H1 (cell line): ENCODE data around the gene CUL2. TPM values are rescaled to one million over a fixed set of nuclear protein-coding genes. Genes with fewer than 3 reads are reported as not detected.

Experiments used
- polyA plus RNA-seq, 7 experiments: library from polyadenylated mRNA; depleted of rRNA in 3 of 7; stranded (reverse) in 5 of 7; unstranded in 2 of 7; fragments of >200 nt in 5 of 7; fragments of 200-250 nt in 2 of 7; gene quantifications; 1 replicate in 5 of 7; 2 replicates in 1 of 7; 4 replicates in 1 of 7; pipeline versions ENCODE4 v1.2.1 to v1.2.3, GENCODE V29; 2011 to 2013; ENCODE audit warnings: missing spikeins in 2 of 7, mixed read lengths in 2 of 7
- total RNA-seq: library from RNA; stranded (reverse); fragmentation: NEBNext Ultra II Directional; extraction: Animal tissue kit (Norgen Biotek cat#: 25700); gene quantifications from 2 replicates; pipeline ENCODE4 v1.2.1, GENCODE V29; 2021
- TF ChIP-seq, protein P1 (sequence below): fragments of 300-600 bp; sonication (generic); IDR thresholded peaks from 2 replicates; pipeline ENCODE4 v1.7.1; 2012; ENCODE audit warnings: low read length, moderate library complexity, mild to moderate bottlenecking, inconsistent platforms; ENCODE audit not compliant: insufficient replicate concordance

Gene CUL2
- total and polyA plus RNA-seq, 2 of the 8 experiments (the other 6 are each of a cell fraction or from before 2014, with no cell fraction given): 10.2 to 43.1 TPM

DNA sequence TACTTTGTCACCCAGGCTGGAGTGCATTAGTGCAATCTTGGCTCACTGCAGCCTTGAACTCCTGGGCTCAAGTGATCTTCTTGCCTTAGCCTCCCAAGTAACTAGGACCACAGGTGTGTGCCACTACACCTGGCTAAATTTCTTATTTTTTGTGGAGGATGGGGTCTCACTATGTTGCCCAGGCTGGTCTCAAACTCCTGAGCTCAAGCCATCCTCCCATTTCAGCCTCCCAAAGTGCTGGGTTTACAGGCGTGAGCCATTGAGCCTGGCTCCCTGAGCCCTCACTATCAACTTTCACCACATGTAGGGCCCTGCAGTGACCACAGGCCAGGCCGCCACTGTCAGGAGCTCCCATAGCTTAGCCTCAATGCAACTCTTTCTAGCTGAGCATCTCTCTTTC lies 110.2 kb downstream of the CUL2 start (continued):
- TF ChIP-seq, protein P1, sequence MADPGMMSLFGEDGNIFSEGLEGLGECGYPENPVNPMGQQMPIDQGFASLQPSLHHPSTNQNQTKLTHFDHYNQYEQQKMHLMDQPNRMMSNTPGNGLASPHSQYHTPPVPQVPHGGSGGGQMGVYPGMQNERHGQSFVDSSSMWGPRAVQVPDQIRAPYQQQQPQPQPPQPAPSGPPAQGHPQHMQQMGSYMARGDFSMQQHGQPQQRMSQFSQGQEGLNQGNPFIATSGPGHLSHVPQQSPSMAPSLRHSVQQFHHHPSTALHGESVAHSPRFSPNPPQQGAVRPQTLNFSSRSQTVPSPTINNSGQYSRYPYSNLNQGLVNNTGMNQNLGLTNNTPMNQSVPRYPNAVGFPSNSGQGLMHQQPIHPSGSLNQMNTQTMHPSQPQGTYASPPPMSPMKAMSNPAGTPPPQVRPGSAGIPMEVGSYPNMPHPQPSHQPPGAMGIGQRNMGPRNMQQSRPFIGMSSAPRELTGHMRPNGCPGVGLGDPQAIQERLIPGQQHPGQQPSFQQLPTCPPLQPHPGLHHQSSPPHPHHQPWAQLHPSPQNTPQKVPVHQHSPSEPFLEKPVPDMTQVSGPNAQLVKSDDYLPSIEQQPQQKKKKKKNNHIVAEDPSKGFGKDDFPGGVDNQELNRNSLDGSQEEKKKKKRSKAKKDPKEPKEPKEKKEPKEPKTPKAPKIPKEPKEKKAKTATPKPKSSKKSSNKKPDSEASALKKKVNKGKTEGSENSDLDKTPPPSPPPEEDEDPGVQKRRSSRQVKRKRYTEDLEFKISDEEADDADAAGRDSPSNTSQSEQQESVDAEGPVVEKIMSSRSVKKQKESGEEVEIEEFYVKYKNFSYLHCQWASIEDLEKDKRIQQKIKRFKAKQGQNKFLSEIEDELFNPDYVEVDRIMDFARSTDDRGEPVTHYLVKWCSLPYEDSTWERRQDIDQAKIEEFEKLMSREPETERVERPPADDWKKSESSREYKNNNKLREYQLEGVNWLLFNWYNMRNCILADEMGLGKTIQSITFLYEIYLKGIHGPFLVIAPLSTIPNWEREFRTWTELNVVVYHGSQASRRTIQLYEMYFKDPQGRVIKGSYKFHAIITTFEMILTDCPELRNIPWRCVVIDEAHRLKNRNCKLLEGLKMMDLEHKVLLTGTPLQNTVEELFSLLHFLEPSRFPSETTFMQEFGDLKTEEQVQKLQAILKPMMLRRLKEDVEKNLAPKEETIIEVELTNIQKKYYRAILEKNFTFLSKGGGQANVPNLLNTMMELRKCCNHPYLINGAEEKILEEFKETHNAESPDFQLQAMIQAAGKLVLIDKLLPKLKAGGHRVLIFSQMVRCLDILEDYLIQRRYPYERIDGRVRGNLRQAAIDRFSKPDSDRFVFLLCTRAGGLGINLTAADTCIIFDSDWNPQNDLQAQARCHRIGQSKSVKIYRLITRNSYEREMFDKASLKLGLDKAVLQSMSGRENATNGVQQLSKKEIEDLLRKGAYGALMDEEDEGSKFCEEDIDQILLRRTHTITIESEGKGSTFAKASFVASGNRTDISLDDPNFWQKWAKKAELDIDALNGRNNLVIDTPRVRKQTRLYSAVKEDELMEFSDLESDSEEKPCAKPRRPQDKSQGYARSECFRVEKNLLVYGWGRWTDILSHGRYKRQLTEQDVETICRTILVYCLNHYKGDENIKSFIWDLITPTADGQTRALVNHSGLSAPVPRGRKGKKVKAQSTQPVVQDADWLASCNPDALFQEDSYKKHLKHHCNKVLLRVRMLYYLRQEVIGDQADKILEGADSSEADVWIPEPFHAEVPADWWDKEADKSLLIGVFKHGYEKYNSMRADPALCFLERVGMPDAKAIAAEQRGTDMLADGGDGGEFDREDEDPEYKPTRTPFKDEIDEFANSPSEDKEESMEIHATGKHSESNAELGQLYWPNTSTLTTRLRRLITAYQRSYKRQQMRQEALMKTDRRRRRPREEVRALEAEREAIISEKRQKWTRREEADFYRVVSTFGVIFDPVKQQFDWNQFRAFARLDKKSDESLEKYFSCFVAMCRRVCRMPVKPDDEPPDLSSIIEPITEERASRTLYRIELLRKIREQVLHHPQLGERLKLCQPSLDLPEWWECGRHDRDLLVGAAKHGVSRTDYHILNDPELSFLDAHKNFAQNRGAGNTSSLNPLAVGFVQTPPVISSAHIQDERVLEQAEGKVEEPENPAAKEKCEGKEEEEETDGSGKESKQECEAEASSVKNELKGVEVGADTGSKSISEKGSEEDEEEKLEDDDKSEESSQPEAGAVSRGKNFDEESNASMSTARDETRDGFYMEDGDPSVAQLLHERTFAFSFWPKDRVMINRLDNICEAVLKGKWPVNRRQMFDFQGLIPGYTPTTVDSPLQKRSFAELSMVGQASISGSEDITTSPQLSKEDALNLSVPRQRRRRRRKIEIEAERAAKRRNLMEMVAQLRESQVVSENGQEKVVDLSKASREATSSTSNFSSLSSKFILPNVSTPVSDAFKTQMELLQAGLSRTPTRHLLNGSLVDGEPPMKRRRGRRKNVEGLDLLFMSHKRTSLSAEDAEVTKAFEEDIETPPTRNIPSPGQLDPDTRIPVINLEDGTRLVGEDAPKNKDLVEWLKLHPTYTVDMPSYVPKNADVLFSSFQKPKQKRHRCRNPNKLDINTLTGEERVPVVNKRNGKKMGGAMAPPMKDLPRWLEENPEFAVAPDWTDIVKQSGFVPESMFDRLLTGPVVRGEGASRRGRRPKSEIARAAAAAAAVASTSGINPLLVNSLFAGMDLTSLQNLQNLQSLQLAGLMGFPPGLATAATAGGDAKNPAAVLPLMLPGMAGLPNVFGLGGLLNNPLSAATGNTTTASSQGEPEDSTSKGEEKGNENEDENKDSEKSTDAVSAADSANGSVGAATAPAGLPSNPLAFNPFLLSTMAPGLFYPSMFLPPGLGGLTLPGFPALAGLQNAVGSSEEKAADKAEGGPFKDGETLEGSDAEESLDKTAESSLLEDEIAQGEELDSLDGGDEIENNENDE: no peak
